Subcutaneous abdominal adipose tissue (tissue), 5 donors: ENCODE results near the gene METAP1D.

Source experiments
- H3K27ac ChIP-seq: one replicate; pipeline ENCODE4 v1.7.0; 2013; ENCODE audit warnings: low read depth, mild to moderate bottlenecking, inconsistent platforms, low read length, moderate library complexity
- H3K27me3 ChIP-seq, 5 donors: one replicate each; pipeline ENCODE4 v1.7.0; 2013; ENCODE audit warnings: low read length in 5 of 5, inconsistent platforms in 1 of 5; ENCODE audit not compliant: control insufficient read depth in 5 of 5, insufficient read depth in 4 of 5
- H3K36me3 ChIP-seq, 5 donors: one replicate each; pipeline ENCODE4 v1.7.0; 2013; ENCODE audit warnings: low read length in 5 of 5; ENCODE audit not compliant: control insufficient read depth in 5 of 5, insufficient read depth in 5 of 5
- H3K4me1 ChIP-seq, 5 donors: one replicate each; pipeline ENCODE4 v1.7.0; 2013; ENCODE audit warnings: low read length in 5 of 5, mild to moderate bottlenecking in 3 of 5, moderate library complexity in 1 of 5; ENCODE audit not compliant: control insufficient read depth in 5 of 5, insufficient read depth in 5 of 5
- H3K4me3 ChIP-seq, 5 donors: one replicate each; pipeline ENCODE4 v1.7.0; 2013; ENCODE audit warnings: low read length in 5 of 5, low read depth in 1 of 5
- H3K9ac ChIP-seq, 5 donors: one replicate each; pipeline ENCODE4 v1.7.0; 2013; ENCODE audit warnings: low read length in 5 of 5, mild to moderate bottlenecking in 4 of 5, moderate library complexity in 3 of 5
- H3K9me3 ChIP-seq, 5 donors: one replicate each; pipeline ENCODE4 v1.7.0; 2013; ENCODE audit warnings: low read length in 5 of 5; ENCODE audit not compliant: control insufficient read depth in 5 of 5
- donor health status: healthy.
- donor health status: healthy.
- donor health status: healthy.
- donor health status: healthy.
- donor health status: healthy.

Gene METAP1D

DNA sequence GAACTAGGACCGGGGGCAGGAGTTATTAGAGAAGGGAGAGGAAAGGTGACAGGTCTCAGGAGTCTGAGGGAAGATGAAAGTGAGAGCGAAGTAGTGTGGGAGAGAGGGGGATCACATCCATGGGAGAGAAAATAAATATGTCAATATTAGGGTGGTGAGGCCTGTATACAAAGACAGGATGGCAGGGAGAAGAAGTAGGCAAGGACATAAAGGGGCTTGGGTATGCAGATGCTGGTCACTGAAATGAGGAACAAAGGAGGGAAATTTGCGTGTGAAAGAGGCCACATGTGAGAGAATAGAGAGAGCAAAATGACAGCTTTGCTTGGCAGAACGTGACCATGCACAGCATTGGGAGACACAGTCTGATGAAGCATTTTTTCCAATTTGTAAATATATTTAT lies 13.6 kb downstream of the METAP1D start:
- H3K36me3 ChIP-seq = no peaks in the 10 kb centered on the region
- H3K4me3 ChIP-seq = no peak overlapping the region
- no peaks in the 10 kb centered on the region for H3K9me3 ChIP-seq
- no peak overlapping the region for H3K27ac ChIP-seq
- no peaks in the 10 kb centered on the region for H3K27me3 ChIP-seq
- H3K9ac ChIP-seq = no peak overlapping the region
- H3K4me1 ChIP-seq = no peaks in the 10 kb centered on the region

- H3K4me1 ChIP-seq = peaks cover 0 to 6% (median 3%) of the 10 kb centered on the region in 5 donors
- H3K27ac ChIP-seq = no peak overlapping the region
- no peaks in the 10 kb centered on the region for H3K27me3 ChIP-seq
- peak overlapping the region in 2 of 5 donors; percentile 52 to 55 for H3K4me3 ChIP-seq
- H3K36me3 ChIP-seq = no peaks in the 10 kb centered on the region
- H3K9me3 ChIP-seq = no peaks in the 10 kb centered on the region
- no peak overlapping the region for H3K9ac ChIP-seq
Observed at GRCh38 chr2:172021074-172021931, 21.6 kb downstream of the METAP1D start.

DNA sequence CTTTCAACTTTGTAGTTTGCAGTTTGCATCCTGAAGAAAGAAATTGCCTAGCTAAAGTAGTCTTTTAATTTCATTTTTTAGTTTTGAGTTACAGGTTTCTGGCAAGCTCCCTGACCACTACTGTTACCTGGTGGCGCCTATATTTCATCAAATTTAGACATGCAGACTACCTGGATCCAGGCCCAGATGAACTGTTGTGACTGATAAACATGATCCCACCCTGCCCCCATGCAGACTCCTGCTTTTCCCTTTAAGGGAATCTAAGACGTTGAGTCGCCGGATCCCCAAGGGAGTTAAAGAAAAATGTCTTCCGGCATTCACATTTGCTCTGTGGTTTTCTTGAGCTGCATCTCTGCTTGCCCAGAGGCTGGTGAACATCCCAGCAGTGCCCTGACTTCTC lies 22.2 kb downstream of the METAP1D start:
- Histone ChIP-seq H3K4me1 (peaks cover 0 to 6% (median 3%) of the 10 kb centered on the region in 5 donors), H3K4me3 (peak overlapping the region; percentile 1 to 55 (median 37)), H3K9me3 (no peaks in the 10 kb centered on the region), H3K36me3 (no peaks in the 10 kb centered on the region), H3K9ac (peak overlapping the region in 1 of 5 donors; percentile 20), H3K27me3 (no peaks in the 10 kb centered on the region), H3K27ac (no peak overlapping the region)

GRCh38 chr2:172031536-172031935 lies 31.8 kb downstream of the METAP1D start:
- Histone ChIP-seq H3K9me3 (no peaks in the 10 kb centered on the region), H3K27me3 (no peaks in the 10 kb centered on the region), H3K4me3 (no peak overlapping the region), H3K36me3 (no peaks in the 10 kb centered on the region), H3K27ac (no peak overlapping the region), H3K4me1 (peaks cover 0 to 2% (median 0%) of the 10 kb centered on the region in 5 donors), H3K9ac (no peak overlapping the region)

- H3K27me3 ChIP-seq = no peaks in the 10 kb centered on the region
- H3K9ac ChIP-seq = no peak overlapping the region
- H3K27ac ChIP-seq = no peak overlapping the region
- no peaks in the 10 kb centered on the region for H3K4me1 ChIP-seq
- H3K36me3 ChIP-seq = no peaks in the 10 kb centered on the region
- no peak overlapping the region for H3K4me3 ChIP-seq
- no peaks in the 10 kb centered on the region for H3K9me3 ChIP-seq
Observed at GRCh38 chr2:172038121-172038520, 38.4 kb downstream of the METAP1D start.

DNA sequence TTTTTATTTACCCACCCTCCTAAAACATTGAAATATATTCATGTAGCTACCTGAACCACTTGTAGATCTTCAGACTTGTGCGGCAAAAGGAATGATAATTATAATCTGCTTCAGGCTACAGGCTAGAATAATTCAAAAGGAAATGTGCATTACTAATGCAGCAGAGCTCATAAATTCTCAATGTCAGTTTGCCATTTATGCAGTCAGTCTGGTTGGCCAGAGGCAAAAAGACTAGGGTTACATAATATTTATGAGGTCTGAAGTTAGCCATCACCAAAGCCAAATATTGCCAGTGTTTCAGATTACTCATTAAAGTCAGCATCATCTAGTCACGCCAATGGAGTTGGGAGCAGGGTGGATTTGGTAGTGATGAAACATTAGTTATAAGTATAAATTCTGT lies 38.9 kb downstream of the METAP1D start:
- Histone ChIP-seq H3K27ac (no peak overlapping the region), H3K9ac (no peak overlapping the region), H3K9me3 (no peaks in the 10 kb centered on the region), H3K36me3 (no peaks in the 10 kb centered on the region), H3K4me3 (no peak overlapping the region), H3K27me3 (no peaks in the 10 kb centered on the region), H3K4me1 (no peaks in the 10 kb centered on the region)

DNA sequence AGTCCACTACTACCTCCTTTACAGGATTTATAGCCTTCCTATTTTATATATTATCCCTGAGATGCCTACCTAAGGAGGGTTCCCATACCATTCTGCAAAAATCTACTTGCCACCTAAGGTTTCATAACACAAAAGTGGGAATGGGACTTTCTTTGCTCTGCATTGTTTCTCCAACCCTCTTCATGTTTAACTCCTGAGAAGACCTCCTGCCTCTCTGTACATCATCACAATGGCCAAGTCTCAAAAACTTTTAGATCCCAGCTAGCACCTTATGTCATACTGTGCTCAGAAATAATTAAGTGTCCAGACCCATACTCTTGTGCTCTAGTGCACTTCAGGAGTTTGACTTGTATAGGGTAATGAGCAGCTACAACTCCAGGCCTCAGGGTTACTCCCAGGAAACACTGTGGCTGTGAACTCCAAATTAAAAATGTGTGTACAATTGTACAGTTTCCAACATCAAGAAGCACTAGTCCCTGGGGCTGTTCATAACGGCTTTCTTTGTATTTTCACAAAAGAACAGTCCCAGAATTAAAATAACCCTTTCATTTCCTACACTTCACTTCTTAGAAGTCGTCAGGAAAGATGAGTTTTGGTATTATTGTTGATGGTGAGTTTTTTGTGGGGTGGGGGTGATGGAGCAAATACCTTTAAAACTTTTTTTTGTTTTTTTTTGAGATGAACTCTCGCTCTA lies 39.4 kb downstream of the METAP1D start:
- Histone ChIP-seq H3K9me3 (no peaks in the 10 kb centered on the region), H3K9ac (no peak overlapping the region), H3K36me3 (no peaks in the 10 kb centered on the region), H3K27ac (no peak overlapping the region), H3K4me1 (no peaks in the 10 kb centered on the region), H3K4me3 (no peak overlapping the region), H3K27me3 (no peaks in the 10 kb centered on the region)

- no peak overlapping the region for H3K27ac ChIP-seq
- no peaks in the 10 kb centered on the region for H3K4me1 ChIP-seq
- H3K9me3 ChIP-seq = no peaks in the 10 kb centered on the region
- no peaks in the 10 kb centered on the region for H3K36me3 ChIP-seq
- H3K9ac ChIP-seq = no peak overlapping the region
- H3K4me3 ChIP-seq = no peak overlapping the region
- H3K27me3 ChIP-seq = no peaks in the 10 kb centered on the region
Observed at GRCh38 chr2:172040311-172040710, 40.6 kb downstream of the METAP1D start.

DNA sequence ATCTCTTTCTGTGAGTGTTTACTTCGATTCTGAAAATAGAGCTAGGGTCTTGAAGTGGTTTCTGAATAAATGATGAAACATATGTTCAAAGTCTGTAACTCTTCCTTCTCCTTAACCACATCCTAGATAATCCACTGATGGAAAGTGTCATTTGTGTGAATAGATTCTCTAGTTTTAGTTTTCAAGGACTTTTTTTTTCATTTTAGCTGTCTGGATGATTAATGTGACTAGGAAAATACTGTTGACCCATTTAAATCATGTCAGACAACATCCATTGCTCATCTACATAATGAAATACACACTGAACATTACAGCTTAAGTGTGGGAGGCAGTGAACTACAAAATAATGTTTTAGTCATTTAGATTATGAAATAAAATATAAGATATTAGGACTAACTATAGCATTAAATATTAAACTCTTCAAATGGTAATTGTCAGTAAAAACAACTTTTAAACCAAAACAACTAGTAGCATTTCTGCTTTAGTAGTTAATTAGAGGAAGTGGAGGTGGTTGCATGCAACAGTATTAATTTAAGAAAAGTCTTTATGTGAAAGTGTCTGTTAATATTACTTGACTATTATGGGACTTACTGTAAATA lies 46.4 kb downstream of the METAP1D start:
- Histone ChIP-seq H3K27me3 (no peaks in the 10 kb centered on the region), H3K27ac (no peak overlapping the region), H3K4me3 (no peak overlapping the region), H3K36me3 (no peaks in the 10 kb centered on the region), H3K4me1 (no peaks in the 10 kb centered on the region), H3K9me3 (no peaks in the 10 kb centered on the region), H3K9ac (no peak overlapping the region)
